Vagina (tissue), 2 donors: ENCODE results near the gene LRRFIP1. TPM values are rescaled to one million over a fixed set of nuclear protein-coding genes. Genes with fewer than 3 reads are reported as not detected.
"Not testable (repeated sequence)": the region's sequence is repeated elsewhere in the genome, so short reads cannot be mapped to it uniquely, and the experiment has no call there.

Experiments
- DNase-seq, 2 donors: peaks; one replicate each; pipeline ENCODE4 v3.0.0-alpha.2; 2017; ENCODE audit errors: extremely low spot score in 2 of 2
- H3K27ac ChIP-seq: fragments of 200-600 bp; sonication (generic); one replicate; pipeline ENCODE4 v1.5.1; 2019
- H3K27me3 ChIP-seq: fragments of 200-600 bp; sonication (generic); one replicate; pipeline ENCODE4 v1.5.1; 2019
- H3K36me3 ChIP-seq, 2 donors: fragments of 200-600 bp; sonication (generic); one replicate each; pipeline ENCODE4 v1.5.1; 2017 to 2019
- H3K4me1 ChIP-seq: fragments of 200-600 bp; sonication (generic); one replicate; pipeline ENCODE4 v1.5.1; 2019
- H3K4me3 ChIP-seq, 2 donors: fragments of 200-600 bp; sonication (generic); 1 replicate in 1 of 2; 2 replicates in 1 of 2; pipeline ENCODE4 v1.5.1; 2016 to 2019
- H3K9me3 ChIP-seq: fragments of 200-600 bp; sonication (generic); one replicate; pipeline ENCODE4 v1.5.1; 2019
- CTCF ChIP-seq, 3 experiments: fragments of 450-650 bp in 2 of 3; fragments of 200-600 bp in 1 of 3; sonication (generic) in 1 of 3; IDR thresholded peaks; one replicate each; pipeline ENCODE4 v1.5.1; 2017 to 2019; ENCODE audit warnings: antibody characterized with exemption in 3 of 3, mild to moderate bottlenecking in 2 of 3, moderate library complexity in 2 of 3
- POLR2A ChIP-seq, 2 donors: fragments of 450-650 bp; IDR thresholded peaks; one replicate each; pipeline ENCODE4 v1.6.1; 2017; ENCODE audit warnings: antibody characterized with exemption in 2 of 2, mild to moderate bottlenecking in 2 of 2, moderate library complexity in 2 of 2
- POLR2AphosphoS5 ChIP-seq, 2 donors: sonication (generic); formaldehyde crosslinking; IDR thresholded peaks; one replicate each; pipeline ENCODE4 v1.9.0; 2017; ENCODE audit warnings: antibody characterized with exemption in 2 of 2, mild to moderate bottlenecking in 2 of 2, low read depth in 1 of 2; ENCODE audit not compliant: insufficient read depth in 1 of 2
- intact Hi-C: fragments of 100-400 bp; cut with DNase I; formaldehyde crosslinking; loops from one replicate; pipeline ENCODE4 v1.15.1; 2023
- total RNA-seq: library from RNA; depleted of rRNA; stranded (reverse); fragments of >200 nt; gene quantifications from one replicate; pipeline ENCODE4 v1.2.3, GENCODE V29; 2016

The LRRFIP1 gene
- total RNA-seq, 1 donor from 2014 or later = 132 TPM

- no peaks in the 10 kb centered on the region for H3K9me3 ChIP-seq
- intact Hi-C loops = loop anchor here (5.0 to 10.0 kb wide), 2 partner anchors 163 to 230 kb away; no protein-coding TSS in a partner anchor
- no peak for DNase-seq
- H3K4me1 ChIP-seq = peaks cover 41% of the 10 kb centered on the region
- peaks cover 0 to 12% of the 10 kb centered on the region in 2 donors for H3K36me3 ChIP-seq
- TF ChIP-seq POLR2A (IDR thresholded peaks at IDR 0.05) = no peak
- TF ChIP-seq POLR2AphosphoS5 (IDR thresholded peaks at IDR 0.05; ENCODE audit: insufficient read depth in 1 of 2, low read depth in 1 of 2) = peak in 1 of 2 donors; percentile 1
- H3K4me3 ChIP-seq = no peak overlapping the region
- no peak overlapping the region for H3K27ac ChIP-seq
- no peaks in the 10 kb centered on the region for H3K27me3 ChIP-seq
Observed at GRCh38 chr2:237745250-237745613, 117.8 kb downstream of the LRRFIP1 start.

GRCh38 chr2:237746302-237747080 is 119.1 kb downstream of the LRRFIP1 start:
- Histone ChIP-seq H3K4me3 (no peak overlapping the region), H3K27me3 (no peaks in the 10 kb centered on the region), H3K9me3 (no peaks in the 10 kb centered on the region), H3K27ac (no peak overlapping the region), H3K4me1 (peaks cover 31% of the 10 kb centered on the region), H3K36me3 (peaks cover 0 to 23% of the 10 kb centered on the region in 2 donors)
- DNase-seq = no peak
- intact Hi-C loops = loop anchor here (5.0 to 10.0 kb wide), 2 partner anchors 164 to 232 kb away; no protein-coding TSS in a partner anchor
- TF ChIP-seq POLR2AphosphoS5 (IDR thresholded peaks at IDR 0.05; ENCODE audit: insufficient read depth in 1 of 2, low read depth in 1 of 2) (no peak), CTCF (IDR thresholded peaks at IDR 0.05) (no peak), POLR2A (IDR thresholded peaks at IDR 0.05) (no peak)

GRCh38 chr2:237747189-237747588 is 119.8 kb downstream of the LRRFIP1 start:
- Histone ChIP-seq H3K36me3 (peaks cover 0 to 30% of the 10 kb centered on the region in 2 donors), H3K9me3 (no peaks in the 10 kb centered on the region), H3K27ac (no peak overlapping the region), H3K4me1 (peaks cover 28% of the 10 kb centered on the region), H3K4me3 (no peak overlapping the region), H3K27me3 (no peaks in the 10 kb centered on the region)
- no peak for DNase-seq
- TF ChIP-seq CTCF (IDR thresholded peaks at IDR 0.05) (no peak), POLR2A (IDR thresholded peaks at IDR 0.05) (no peak), POLR2AphosphoS5 (IDR thresholded peaks at IDR 0.05; ENCODE audit: insufficient read depth in 1 of 2, low read depth in 1 of 2) (no peak)
- intact Hi-C loops = loop anchor here (5.0 to 10.0 kb wide), 2 partner anchors 165 to 232 kb away; no protein-coding TSS in a partner anchor

GRCh38 chr2:237749002-237749401 is 121.6 kb downstream of the LRRFIP1 start:
- H3K27me3 ChIP-seq = no peaks in the 10 kb centered on the region
- DNase-seq = no peak
- no peak overlapping the region for H3K27ac ChIP-seq
- H3K4me3 ChIP-seq = no peak overlapping the region
- H3K9me3 ChIP-seq = no peaks in the 10 kb centered on the region
- H3K36me3 ChIP-seq = peaks cover 0 to 46% of the 10 kb centered on the region in 2 donors
- intact Hi-C loops = loop anchor here (5.0 to 10.0 kb wide), 2 partner anchors 167 to 234 kb away; no protein-coding TSS in a partner anchor
- TF ChIP-seq POLR2A (IDR thresholded peaks at IDR 0.05) (no peak), POLR2AphosphoS5 (IDR thresholded peaks at IDR 0.05; ENCODE audit: insufficient read depth in 1 of 2, low read depth in 1 of 2) (no peak), CTCF (IDR thresholded peaks at IDR 0.05) (no peak)
- peaks cover 10% of the 10 kb centered on the region for H3K4me1 ChIP-seq

- no peak for DNase-seq
- Histone ChIP-seq H3K4me1 (peaks cover under 1% of the 10 kb centered on the region), H3K4me3 (no peak overlapping the region), H3K27me3 (no peaks in the 10 kb centered on the region), H3K36me3 (peaks cover 0 to 56% of the 10 kb centered on the region in 2 donors), H3K9me3 (no peaks in the 10 kb centered on the region), H3K27ac (no peak overlapping the region)
- TF ChIP-seq POLR2A (IDR thresholded peaks at IDR 0.05) (no peak), POLR2AphosphoS5 (IDR thresholded peaks at IDR 0.05; ENCODE audit: insufficient read depth in 1 of 2, low read depth in 1 of 2) (no peak), CTCF (IDR thresholded peaks at IDR 0.05) (no peak)
- intact Hi-C loops = loop anchor here (5.0 to 10.0 kb wide), 2 partner anchors 168 to 235 kb away; no protein-coding TSS in a partner anchor
Observed at GRCh38 chr2:237749961-237750360, 122.6 kb downstream of the LRRFIP1 start.

GRCh38 chr2:237750441-237750840 is 123.1 kb downstream of the LRRFIP1 start:
- intact Hi-C loops, H3K4me1 ChIP-seq, H3K9me3 ChIP-seq, DNase-seq, H3K27ac ChIP-seq, H3K27me3 ChIP-seq, H3K4me3 ChIP-seq: not testable (repeated sequence)
- H3K36me3 ChIP-seq = peaks cover 0 to 60% of the 10 kb centered on the region in 2 donors
